Measurements from ENCODE around the gene RCAN3. TPM values are rescaled to one million over a fixed set of nuclear protein-coding genes. Genes with fewer than 3 reads are reported as not detected.

The RCAN3 gene
- 12.0 to 16.4 TPM (median 14.9 TPM) in 5 replicates for total RNA-seq (2022; extraction: Qiagen RNA extraction)

DNA sequence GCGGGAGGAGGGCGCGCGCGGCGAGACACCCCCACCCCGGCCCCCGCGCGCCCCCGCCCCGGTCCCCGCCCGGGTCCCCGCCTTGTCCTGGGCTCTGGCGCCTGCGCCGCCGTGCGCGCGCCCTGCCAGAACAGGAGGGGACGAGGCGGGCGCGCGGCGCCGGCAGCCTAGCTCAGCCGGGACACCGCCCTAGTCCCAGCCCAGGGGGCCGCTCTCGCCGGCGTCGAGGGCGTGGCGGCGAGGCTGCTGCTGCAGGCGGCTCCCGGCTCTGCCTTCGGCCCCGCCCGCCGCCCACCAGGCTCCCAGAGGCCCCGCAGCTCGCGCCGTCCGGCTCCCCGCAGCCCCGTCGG is at the start of gene RCAN3:
RCAN3 (plus strand) TSS at position 128 of the 350 bp plus-strand sequence. CDS start 11,537 bp downstream, outside the sequence.

DNA sequence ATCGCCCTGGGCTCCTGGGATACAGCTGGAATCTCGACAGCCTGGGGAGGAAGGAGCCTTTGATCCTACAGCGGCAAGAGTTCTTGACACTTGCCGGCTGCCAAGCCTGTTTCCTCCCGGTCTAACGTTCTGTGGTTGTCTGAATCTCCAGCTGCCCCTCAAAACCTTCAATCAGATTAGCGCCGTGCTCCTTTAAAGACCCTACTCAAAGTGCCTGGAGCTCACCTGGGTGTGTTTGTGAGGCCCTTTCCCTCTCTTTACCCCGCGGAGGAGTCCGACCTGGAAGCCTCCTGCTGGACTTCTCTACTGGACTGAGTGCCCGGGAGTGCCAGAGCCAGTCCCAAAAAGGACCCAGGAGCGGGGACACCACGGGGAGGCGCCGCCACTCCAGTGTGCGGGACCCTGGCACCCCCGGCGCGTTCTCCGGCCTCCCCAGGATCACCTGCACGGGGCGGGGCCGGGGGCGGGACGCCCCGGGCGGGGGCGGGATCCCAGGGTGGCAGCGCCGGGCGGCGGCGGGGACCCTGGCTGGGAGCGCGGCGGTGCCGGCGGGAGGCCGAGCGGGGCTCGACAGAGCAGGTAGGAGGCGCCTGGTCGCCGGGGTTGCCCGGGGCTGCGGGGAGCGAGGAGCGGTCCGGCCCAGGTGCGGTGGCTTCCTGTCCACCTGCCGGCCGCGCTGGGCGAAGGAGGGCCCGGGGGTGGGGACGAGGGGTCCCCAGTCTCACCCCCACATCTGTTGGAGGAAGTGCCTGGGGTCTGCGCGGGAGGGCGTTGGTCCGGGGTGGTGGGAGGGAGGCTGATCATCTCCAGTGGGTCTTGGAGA is 53.2 kb downstream of the RCAN3 start, which contains the start of gene NCMAP:
NCMAP (plus strand) TSS at position 497 of the 823 bp plus-strand sequence. CDS start 39,344 bp downstream, outside the sequence.

Other genes starting within 250 kb of the RCAN3 start
- 0.89 to 1.2 TPM (median 1.0 TPM) in 5 replicates for gene GRHL3, start 183.5 kb upstream of the RCAN3 start, total RNA-seq (2022; extraction: Qiagen RNA extraction)
- 5.3 to 7.1 TPM (median 6.2 TPM) in 5 replicates for gene STPG1, start 89.1 kb upstream of the RCAN3 start, total RNA-seq (2022; extraction: Qiagen RNA extraction)
- gene NIPAL3, start 87.0 kb upstream of the RCAN3 start, total RNA-seq (2022; extraction: Qiagen RNA extraction): 5.9 to 8.3 TPM (median 7.7 TPM) in 5 replicates
- 0.05 to 0.09 TPM (median 0.08 TPM) in 5 replicates for gene NCMAP, start 53.3 kb downstream of the RCAN3 start, total RNA-seq (2022; extraction: Qiagen RNA extraction)
- 47.7 to 60.1 TPM (median 54.5 TPM) in 5 replicates for gene SRRM1, start 140.5 kb downstream of the RCAN3 start, total RNA-seq (2022; extraction: Qiagen RNA extraction)
- 47.1 to 67.0 TPM (median 58.8 TPM) in 5 replicates for gene CLIC4, start 242.6 kb downstream of the RCAN3 start, total RNA-seq (2022; extraction: Qiagen RNA extraction)

All from A549 treated with dexamethasone at 1 μM for 4 hours (cell line).